Right renal pelvis (tissue), 4 donors: ENCODE measurements around the gene LDB2. TPM values are rescaled to one million over a fixed set of nuclear protein-coding genes. Genes with fewer than 3 reads are reported as not detected.

Experiments
- DNase-seq, 4 donors: peaks; one replicate each; pipeline ENCODE4 v3.0.0-alpha.2; 2013; ENCODE audit warnings: low read depth in 4 of 4, low spot score in 3 of 4, missing footprints in 1 of 4
- polyA plus RNA-seq, 4 donors: library from polyadenylated mRNA; unstranded; fragments of 120-200 nt; gene quantifications; one replicate each; pipeline ENCODE4 v1.2.1, GENCODE V29; 2013; ENCODE audit not compliant: insufficient read length in 4 of 4

LDB2 gene
- polyA plus RNA-seq, 4 donors = 84.4 to 109 (median 108) TPM

DNA sequence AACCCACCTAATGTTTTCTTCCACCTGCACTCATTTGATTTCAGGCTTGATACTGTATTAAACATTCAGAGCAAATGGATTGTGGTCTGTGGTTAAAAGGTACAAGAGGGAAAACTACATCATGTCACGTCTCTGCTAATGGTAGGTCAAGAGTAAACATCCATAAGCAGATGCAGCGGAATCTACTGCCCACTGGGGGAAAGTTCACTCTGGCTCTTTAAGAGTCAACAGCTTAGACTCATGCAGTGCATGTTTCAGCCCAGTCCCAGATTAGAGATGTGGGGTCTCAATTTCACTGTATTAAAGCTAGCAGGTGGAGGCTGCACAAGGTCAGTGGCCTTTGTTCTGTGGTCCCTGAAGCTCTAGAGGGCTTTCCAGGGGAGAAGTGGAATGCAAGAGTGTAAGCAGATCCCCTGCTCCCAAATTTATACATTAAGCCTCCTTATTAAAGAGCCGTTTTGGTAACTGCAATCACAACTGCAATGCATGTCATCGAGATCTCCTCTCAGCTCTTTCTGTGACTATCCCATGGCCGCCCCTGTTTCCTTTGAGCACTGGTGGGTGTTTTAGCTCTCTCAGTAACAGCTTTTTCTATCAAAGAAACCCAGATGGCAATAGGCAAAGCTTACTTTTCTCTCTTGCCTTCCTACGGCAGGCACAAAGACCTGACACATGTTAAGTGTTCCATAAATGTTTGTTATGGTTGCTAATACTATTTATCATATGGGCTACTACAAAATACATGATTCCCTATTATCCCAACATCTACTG lies 53.4 kb downstream of the LDB2 start:
- no peak for DNase-seq

DNA sequence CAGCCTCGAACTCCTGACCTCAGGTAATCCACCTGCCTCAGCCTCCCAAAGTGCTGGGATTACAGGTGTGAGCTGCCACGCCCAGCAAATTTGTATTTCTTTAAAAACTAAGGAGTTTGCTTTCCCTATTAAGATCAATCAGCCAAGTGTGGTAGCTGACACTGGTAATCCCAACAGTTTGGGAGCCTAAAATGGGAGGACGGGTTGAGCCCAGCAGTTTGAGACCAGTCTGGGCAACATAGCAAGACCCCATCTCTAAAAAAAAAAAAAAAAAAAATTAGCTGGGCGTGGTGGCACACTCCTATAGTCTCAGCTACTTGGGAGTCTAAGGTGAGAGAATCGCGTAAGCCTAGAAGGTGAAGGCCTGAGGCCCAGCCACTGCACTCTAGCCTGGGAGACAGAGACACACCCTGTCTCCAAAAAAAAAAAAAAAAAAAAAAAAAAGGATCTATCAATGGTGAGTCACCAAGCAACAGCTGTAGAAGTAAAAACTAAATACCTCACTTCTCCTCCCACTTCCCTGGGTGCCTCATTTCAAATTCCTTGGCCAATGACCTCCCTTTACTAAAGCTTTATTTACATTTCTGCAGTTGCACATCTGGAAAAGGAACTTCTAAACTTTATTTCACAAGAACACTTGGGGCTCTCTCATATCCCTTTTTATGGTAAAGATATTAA lies 54.5 kb downstream of the LDB2 start:
- DNase-seq = no peak

DNA sequence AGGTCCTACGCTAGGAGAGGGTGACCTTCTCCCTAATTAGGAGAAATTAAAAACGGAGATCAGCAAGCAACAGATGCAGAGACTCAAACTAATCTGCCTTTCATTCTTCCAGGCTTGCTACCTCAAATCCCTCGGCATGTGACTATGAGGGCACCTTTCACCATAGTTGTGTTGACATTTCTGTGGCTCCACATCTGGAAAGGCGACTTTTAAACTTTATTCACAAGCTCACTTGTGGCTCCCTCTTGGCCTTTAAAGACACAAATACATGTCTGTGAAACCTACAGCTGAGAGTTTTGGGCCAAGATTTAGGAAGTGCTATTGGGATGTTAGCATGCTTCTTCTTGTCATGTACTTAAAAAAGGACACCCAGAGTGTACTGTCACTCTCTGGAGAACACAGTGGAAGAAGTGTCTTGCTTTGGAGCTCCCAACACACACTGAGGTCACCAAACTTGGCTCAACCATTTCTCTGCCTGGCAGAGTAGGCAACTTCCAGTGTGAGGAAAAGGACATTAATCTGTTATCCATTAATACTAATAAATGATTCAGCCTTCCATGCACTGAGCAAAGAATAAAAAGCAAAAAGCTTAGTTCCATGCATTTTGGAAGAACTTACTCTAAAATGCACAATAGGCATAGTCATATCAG lies 60.1 kb downstream of the LDB2 start:
- DNase-seq = no peak

DNA sequence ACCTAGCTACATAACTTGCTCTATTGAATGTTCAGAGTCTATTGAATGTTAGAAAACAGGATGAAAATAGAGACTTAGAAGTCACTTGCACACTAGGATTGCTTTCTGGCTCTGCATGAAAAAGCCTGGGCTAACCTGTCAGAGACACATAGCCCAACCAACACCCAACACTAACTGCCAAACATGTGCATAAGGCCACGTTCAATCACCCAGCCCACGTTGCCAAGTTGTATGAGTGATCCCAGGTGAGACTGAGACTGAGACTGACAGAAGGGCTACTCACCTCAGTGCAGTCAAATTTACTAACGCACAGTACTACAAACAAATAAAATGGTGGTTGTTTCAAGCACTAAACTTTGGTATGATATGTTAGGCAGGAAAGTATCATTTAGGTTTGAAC lies 61.0 kb downstream of the LDB2 start:
- no peak for DNase-seq

DNA sequence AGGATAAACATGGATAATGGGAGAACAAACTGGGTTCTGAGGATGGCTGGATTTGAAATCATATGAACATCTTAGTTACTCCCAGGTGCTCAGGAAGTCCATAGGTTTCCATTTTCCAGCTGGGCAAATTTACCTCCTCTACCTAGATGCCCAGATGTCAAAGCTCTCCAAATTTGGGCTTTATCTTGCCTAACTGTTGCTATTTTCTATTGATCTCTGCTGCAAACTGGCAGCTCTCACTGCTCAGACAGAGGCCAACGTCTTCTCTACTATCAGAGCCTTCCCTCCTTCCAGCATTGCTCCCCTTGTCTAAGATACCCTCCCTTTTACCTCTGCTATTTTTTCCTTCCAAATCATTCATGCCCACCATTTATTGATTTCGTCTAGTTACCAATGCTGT lies 62.1 kb downstream of the LDB2 start:
- no peak for DNase-seq

DNA sequence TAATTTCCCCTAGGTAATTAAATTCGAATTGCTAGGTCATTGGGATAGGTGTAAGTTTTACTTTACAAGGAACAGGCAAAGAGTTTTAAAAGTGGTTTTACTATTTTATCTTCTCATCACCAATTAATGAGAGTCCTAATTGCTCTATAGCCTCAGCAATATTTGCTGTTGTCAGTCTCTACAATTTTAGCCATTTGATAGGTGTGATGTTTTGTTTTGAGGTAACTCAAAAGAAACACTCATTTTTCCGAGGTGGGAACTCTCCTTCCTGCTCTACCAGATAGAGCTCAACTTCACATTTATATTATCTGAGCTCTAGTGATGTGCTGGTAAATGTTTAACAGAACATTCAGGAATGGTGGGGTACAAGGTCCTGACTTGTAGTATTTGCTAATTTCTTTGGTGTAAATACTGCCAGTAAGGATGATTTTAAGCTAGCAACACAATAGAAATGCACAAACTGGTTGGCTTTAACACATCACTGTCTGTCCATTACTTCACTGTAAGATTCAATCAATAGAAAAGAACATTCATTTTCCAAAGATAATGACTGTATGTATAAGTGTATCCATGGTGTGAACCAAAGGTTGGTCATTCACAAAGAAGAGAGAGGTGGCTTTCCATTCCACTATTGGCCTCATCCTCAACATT lies 62.7 kb downstream of the LDB2 start:
- DNase-seq = no peak

DNA sequence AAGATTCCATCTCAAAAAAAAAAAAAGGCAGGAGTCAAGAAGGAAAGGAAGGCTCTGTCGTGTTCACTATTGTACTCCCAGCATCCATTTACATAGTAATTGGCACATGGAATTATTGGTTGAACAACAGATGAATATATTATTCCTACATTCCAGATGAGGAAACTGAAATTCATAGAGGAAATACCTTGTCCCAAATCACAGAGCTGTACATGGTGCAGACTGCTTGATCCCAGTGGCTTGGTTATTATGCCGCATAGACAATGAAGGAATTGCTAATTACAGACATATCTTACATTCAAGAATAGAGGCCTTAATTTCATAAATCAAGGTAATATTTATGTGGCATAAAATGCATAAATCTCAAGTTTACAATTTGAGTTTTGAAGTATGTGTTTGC lies 63.6 kb downstream of the LDB2 start:
- DNase-seq = no peak

DNA sequence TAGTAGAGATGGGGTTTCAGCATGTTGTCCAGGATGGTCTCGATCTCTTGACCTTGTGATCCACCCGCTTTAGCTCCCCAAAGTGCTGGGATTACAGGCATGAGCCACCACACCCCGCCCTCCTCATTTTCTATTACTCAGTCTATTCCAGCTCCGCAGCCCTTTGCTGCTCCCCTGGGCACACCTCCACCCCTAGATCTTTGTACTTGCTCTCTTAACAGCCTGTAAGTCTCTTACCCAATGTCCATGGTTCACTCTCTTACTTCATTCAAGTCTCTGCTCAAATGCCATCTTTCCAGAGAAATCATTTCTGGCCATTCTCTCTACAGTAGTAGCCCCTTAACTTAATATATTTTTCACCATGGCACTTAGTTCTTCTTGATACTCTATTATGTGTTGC lies 64.7 kb downstream of the LDB2 start:
- DNase-seq = no peak

DNA sequence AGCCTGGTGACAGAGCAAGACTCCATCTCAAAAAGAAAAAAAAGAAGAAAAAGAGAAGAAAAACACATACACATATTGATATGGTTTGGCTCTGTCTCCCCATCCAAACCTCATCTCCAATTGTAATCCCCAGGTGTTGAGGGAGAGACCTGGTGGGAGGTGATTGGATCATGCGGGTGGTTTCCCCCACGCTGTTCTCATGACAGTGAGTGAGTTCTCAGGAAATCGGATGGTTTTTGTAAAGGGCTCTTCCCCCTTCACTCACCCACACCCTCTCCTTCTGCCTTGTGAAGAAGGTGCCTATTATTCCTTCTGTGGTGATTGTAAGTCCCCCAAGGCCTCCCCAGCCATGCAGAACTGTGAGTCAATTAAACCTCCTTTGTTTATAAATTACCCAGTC lies 68.4 kb downstream of the LDB2 start:
- no peak for DNase-seq

DNA sequence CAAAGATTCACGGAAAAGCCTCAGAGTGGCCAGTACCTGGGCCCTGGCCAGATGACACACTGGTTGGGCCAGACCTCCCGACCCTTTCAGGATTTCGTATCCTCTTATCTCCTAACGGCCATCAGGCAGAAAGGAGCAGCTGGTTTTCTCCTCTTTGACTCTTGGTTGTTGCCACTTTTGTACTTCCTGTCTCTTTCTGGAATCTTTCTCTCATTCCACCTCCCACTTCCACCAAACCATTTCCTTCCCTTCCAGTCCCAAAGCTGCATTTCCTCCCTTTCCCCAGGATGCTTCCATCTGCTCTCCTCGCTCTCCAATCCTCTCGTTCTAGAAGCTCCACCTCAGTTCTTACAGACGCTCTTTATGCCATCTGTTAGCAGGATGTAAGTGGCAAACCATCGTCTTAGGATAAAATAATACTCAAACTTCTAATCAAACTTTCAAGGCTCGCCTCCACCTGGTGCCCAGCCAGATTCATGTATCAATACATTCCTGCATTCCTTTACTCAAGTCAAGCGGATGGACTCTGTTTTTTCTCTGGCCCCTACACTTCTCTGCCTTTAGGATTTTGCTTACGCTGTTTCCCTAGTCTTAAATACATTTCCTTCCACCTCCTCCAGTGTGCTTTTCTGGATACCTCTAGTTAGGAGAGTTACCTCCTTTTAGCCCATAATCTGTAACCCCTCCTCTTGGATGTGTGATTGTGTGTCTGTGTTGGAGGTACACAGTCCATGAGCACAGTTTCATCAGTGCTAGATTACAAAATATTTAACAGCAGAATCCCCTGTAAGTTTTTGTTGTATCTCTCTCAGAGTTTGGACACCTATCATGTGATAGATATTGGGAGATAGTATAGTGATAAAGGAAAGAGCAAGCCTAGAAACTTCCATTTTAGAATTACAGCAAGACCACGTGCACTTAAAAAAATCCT lies 70.4 kb downstream of the LDB2 start:
- DNase-seq = no peak

DNA sequence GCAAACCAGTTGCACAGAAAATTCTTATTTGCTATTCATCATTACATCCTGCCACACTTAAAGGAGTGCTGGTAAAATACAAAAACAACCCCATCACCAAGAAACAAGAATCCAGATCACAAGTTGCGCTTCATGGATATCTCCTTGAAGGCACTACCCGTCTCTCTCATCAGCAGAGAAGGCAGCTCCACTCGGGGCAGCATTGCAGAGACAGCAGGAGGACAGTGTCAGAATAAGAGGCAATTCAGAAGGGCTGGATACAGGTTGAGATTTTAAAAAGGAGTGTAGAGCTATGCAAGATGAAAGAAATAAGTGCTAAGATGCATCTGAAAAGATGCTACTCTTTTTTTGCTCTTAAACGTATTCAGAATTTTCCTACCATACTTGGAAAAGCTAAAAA lies 71.4 kb downstream of the LDB2 start:
- no peak for DNase-seq

DNA sequence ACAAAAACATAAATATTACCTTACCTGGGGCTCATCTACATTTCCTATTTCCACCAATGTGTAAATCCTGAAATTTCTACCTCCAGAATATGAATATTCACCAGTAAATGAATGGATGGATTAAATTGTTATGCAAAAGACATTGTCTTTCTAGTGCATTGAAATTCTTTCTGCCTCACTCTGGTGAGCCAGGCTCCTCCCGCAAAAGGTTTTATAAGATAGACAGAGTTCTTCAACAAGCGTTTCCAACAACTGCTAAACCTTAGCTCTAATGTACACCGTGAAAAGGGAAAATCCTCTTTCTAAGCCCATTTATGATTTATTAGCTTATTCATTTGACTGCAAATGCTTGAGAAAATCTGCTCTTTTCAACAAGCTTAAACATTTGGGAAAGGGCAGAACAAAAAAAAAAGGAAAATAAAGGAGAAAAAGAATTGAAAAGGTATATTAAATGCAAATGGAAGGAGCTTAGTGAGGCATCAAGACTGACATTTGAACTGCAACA lies 72.0 kb downstream of the LDB2 start:
- no peak for DNase-seq

DNA sequence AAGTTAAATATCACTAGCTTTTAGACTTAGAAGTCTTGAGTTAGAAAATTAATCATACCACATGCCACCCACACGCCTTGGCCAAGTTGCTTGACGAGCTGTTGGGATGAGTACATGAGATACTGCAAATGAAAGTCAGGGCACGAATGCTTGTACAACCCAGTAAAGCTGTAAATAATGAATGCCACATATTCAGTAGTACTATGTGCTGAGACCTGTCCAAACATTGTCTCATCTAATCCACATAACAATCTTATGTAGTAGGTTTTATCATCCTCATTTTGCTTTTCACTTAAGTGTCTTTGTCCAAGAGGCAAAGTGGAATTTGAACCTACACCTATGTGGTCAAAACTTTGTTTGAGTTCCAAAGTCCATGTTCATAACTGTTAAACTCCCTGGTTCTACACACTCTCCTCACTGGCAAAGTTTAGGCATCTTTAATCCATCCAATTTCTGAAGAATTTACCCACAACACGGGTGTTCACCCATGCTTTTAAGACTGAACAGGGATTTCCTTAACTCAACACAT lies 74.1 kb downstream of the LDB2 start:
- DNase-seq = no peak

DNA sequence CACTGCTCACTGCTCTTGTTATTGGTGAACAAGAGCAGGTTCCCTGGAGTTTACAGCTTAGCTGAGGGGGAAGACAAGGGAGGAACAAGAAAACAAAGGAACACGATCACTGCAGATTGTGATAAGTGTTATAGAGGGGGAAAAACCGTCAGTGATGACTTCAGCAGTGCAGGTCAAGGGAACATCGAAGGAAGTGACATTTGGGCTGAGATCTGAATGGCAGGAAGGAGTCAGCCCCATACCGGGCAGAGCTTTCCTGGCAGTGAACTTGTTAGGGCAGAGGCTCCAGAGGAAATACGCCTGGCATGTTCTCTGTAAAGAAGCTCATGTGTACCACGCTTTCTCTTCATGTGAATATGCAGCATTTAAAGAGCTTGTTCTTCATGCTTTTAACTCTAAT lies 78.1 kb downstream of the LDB2 start:
- no peak for DNase-seq

DNA sequence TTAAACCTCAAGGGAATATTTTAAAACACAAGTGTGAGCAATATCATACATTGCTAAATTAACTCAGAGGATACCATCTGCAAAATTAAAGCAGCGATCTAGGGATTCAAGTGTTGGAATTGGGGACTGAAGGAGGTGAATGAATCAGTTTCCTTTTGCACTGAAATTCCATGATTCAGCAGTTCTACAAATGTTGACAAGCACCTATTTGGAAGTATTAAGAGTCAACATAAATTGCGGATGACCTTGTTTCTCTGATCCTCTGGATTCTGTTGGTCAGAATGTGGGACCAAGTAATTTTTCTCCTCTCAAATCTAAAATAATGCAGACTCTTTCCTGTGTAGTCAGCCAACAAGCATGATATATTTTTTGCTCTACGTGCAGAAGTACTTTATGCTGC lies 78.8 kb downstream of the LDB2 start:
- no peak for DNase-seq

DNA sequence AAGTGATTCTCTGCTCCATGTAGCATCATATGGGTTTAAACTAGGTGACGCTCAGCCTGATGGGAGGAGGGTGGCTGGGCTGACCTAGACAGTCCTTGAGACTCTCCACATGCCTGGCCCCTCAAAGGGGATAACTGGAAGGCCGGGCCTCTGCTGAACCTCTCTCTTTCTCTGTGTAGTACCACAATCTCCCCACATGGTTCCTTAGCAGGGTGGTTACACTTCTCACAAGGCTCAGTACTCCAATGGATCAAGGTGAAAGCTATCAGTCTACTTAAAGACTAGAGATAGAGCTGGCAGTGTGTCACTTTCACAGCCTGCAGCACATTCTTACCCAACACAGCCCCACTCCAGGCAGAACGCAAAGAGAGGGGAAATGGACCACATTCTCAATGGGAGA lies 80.4 kb downstream of the LDB2 start:
- no peak for DNase-seq

DNA sequence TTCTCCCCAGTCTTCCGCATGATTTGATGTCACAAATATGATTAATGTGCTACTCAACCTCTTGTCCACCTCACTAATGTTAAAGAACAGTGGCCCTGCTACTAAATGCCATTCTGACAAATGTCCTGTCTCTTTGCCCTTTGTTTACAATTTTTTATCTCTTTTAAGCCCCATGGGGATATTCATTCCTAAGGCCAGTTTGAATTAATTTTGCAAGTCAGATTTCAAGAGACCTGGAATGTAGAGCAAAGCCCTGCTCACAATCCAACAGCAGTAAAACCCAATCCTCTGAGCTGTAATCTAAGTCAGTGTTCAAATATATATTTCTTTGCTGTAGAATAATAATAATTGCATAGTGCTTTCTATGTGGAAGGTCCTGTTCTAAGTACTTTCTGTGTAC lies 81.2 kb downstream of the LDB2 start:
- DNase-seq = no peak

DNA sequence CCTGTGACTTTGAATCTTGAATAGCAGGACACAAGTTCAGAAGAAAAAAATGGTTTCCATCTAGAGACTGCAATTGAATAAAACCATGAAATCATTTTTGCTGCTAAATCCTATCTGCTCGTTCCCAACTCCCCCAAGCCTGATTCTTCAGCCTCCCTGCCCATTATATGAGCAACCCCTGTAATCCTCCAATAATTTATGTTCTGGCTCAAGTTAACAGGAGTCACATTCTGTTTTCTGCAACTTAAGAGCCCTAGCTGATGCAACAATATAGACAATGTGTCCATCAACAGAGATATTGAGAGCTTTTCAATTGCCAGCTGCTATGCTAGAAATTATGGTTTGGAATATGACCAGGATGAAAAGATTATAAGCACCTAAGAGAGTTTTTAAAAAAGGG lies 84.1 kb downstream of the LDB2 start:
- no peak for DNase-seq

DNA sequence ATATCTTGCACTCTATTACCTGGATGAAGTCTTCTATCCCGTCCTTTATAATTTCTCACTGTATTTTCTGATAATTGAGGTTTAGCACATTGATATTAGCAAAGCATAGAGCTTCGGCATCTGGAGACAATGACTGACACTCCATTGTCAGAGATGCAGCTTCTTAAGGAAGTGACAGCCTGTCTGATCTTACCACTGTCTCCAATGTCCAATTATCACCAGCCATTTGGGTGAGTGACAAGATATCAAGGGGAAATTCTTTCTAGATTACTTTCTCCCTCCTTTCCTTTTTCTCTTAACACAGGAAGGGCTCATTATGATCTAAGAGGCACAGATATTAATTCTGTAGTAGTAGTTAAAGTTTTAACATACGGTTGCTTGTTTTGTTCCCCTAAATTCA lies 86.4 kb downstream of the LDB2 start:
- no peak for DNase-seq

DNA sequence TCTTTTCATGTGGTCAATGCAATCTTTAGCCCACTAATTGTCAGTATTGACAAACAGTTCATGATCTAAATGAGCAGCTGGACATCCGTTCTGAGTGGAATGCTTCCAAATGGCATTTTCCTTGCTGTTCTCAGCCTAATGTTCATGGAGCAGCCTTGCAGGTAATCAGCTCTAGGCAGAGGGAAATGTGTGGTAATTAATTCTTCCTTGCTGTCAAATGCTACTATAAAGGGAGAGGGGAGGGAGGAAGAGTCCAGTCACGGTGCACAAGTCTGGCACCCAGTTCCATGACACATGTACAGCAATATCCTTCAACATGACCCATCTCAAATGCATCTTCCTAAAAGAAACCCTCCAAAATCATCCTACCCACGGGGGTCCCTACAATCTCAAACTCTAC lies 88.5 kb downstream of the LDB2 start:
- no peak for DNase-seq
